ENCODE data around the gene C2orf42.
"Not testable (repeated sequence)": the region's sequence is repeated elsewhere in the genome, so short reads cannot be mapped to it uniquely, and the experiment has no call there.

C2orf42 gene

DNA sequence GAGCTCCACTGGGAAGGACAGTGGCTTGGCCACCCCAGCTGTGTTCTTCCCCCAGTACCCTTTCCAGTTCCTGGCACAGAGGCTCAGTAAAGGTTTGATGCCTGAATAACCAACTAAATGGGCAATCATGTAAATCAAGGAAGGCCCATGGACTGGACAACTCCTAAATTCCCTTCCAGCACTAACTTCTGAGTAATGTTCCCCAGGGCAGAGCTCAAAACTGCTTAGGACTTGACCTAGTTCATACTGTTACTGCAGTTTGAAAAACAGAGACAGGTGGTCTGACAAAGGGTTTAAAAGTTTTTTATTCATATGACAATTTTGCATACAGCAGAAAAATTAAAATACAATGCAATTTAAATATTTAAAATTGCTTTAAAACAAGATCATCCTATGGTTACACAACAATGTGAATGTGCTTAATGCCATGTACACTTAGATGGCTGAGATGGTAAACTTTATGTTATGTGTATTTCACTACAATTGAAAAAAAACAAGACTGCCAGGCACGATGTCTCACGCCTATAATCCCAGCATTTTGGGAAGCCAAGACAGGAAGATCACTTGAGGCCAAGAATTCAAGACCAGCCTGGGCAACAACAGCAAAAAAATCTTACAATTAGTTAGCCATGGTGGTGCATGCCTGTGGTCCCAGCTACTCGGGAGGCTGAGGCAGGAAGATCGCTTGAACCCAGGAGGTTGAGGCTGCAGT is 77.3 kb downstream of the C2orf42 start:
- no peak for DNase-seq (ENCODE audit: extremely low spot score)
- CTCF ChIA-PET = no interaction called here
- TF ChIP-seq LEF1 (IDR thresholded peaks at IDR 0.05; ENCODE audit: borderline replicate concordance) = no peak
- TF ChIP-seq FOXK2 (IDR thresholded peaks at IDR 0.05) = no peak
- TF ChIP-seq ARNT (IDR thresholded peaks at IDR 0.05) = no peak
- TF ChIP-seq TARDBP (IDR thresholded peaks at IDR 0.05) = no peak
- no peak for TF ChIP-seq CTBP1 (IDR thresholded peaks at IDR 0.05; ENCODE audit: borderline replicate concordance)
- no peak for TF ChIP-seq L3MBTL2 (conservative IDR thresholded peaks at IDR 0.05)
- TF ChIP-seq SUZ12 (IDR thresholded peaks at IDR 0.05) = no peak
- no peak for TF ChIP-seq BHLHE40 (IDR thresholded peaks at IDR 0.05; ENCODE audit: borderline replicate concordance)
- TF ChIP-seq FOXM1 (IDR thresholded peaks at IDR 0.05; ENCODE audit: borderline replicate concordance) = no peak
- POLR2A ChIA-PET = interaction anchor here (0.8 to 1.5 kb wide), 6 partner anchors 8 to 30 kb away, joined by 3 to 8 read pairs (median 4); no protein-coding TSS in a partner anchor

DNA sequence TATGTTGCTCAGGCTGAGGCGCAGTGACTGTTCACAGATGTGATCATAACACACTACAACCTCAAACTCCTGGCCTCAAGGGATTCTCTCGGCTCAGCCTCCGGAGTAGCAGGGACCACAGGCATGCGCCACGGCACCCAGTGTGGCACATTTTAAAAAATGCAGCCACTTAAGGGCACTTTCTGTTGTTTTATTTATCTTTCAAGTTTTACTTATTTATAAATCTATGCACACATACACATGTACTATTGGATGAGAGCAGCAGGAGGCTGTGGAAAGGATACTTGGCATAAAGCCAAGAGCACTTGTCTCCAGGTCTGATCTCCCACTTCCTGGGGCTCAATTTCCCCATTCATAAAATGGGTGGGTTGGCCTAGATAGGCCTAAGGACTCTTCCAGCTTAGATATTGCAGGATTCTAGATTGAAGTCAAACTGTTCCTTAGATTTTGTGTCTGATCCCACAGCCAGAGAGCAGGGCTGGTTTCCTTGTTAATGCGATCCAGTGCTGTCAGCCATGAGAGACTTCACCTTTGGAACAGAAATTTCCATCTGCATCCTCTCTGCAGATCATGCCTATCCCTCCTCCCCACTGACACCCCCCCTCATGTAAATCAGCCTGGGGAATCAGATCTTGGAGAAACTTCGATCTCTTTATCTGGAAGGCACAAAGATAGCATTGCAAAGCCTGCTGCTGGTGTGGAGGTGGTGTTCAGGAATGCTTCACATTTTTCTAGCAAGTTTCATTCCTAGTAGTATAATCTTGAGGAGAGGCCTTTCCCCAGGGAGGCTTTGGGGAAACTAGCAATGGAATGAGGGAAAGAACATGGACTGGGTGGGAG is 78.8 kb downstream of the C2orf42 start:
- TF ChIP-seq BHLHE40 (IDR thresholded peaks at IDR 0.05; ENCODE audit: borderline replicate concordance) = no peak
- TF ChIP-seq ZNF384 (IDR thresholded peaks at IDR 0.05) = no peak
- TF ChIP-seq L3MBTL2 (conservative IDR thresholded peaks at IDR 0.05) = no peak
- TF ChIP-seq ARNT (IDR thresholded peaks at IDR 0.05) = no peak
- TF ChIP-seq ELF4 (IDR thresholded peaks at IDR 0.05) = no peak
- no peak for TF ChIP-seq FOXM1 (IDR thresholded peaks at IDR 0.05; ENCODE audit: borderline replicate concordance)
- TF ChIP-seq LEF1 (IDR thresholded peaks at IDR 0.05; ENCODE audit: borderline replicate concordance) = no peak
- no peak for TF ChIP-seq FOXK2 (IDR thresholded peaks at IDR 0.05)
- no peak for TF ChIP-seq TARDBP (IDR thresholded peaks at IDR 0.05)
- no peak for TF ChIP-seq SUZ12 (IDR thresholded peaks at IDR 0.05)
- no peak for TF ChIP-seq HDGF (IDR thresholded peaks at IDR 0.05; ENCODE audit: borderline replicate concordance)
- no peak for TF ChIP-seq FOXA1 (IDR thresholded peaks at IDR 0.05)
- TF ChIP-seq NFRKB (IDR thresholded peaks at IDR 0.05) = no peak
- ChIA-PET POLR2A (interaction anchor here (4.3 kb wide), 1 partner anchor 13 kb away, joined by 41 read pairs; no protein-coding TSS in a partner anchor), CTCF (no interaction called here)
- no peak for DNase-seq (ENCODE audit: extremely low spot score)

GRCh38 chr2:70110397-70110796 is 80.4 kb downstream of the C2orf42 start:
- CTCF ChIA-PET; DNase-seq (ENCODE audit: extremely low spot score): not testable (repeated sequence)
- peak; percentile 93 for TF ChIP-seq ZNF384 (IDR thresholded peaks at IDR 0.05)
- POLR2A ChIA-PET = interaction anchor here (0.8 to 4.3 kb wide), 5 partner anchors 8 to 80 kb away, joined by 3 to 41 read pairs (median 4); partner anchors contain the start of gene C2orf42

DNA sequence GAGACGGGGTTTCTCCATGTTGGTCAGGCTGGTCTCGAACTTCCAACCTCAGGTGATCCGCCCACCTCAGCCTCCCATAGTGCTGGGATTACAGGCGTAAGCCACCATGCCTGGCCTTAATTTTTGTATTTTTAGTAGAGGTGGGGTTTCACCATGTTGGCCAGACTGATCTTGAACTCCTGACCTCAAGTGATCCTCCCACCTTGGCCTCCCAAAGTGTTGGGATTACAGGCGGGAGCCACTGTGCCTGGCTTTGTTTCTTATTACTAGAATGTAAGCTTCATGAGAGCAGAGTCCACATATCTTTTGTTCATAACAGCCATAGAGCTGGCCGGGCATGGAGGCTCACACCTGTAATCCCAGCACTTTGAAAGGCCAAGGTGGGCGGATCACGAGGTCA is 84.7 kb downstream of the C2orf42 start:
- CTCF ChIA-PET; DNase-seq (ENCODE audit: extremely low spot score): not testable (repeated sequence)
- POLR2A ChIA-PET = interaction anchor here (1.0 kb wide), 1 partner anchor 25 kb away, joined by 4 read pairs; no protein-coding TSS in a partner anchor

GRCh38 chr2:70104231-70105111 is 86.3 kb downstream of the C2orf42 start:
- no peak for TF ChIP-seq ZNF384 (IDR thresholded peaks at IDR 0.05)
- peak; percentile 14; the same call in 1 of the 2 replicates for TF ChIP-seq FOXM1 (IDR thresholded peaks at IDR 0.05; ENCODE audit: borderline replicate concordance)
- DNase-seq (ENCODE audit: extremely low spot score) = peak; percentile 59
- ChIA-PET CTCF (interaction anchor here (0.6 to 1.2 kb wide), 3 partner anchors 9 to 34 kb away, joined by 3 read pairs; no protein-coding TSS in a partner anchor), POLR2A (interaction anchor here (0.8 to 2.3 kb wide), 8 partner anchors 11 to 190 kb away, joined by 3 to 19 read pairs (median 7); partner anchors contain the start of gene PCYOX1)

DNA sequence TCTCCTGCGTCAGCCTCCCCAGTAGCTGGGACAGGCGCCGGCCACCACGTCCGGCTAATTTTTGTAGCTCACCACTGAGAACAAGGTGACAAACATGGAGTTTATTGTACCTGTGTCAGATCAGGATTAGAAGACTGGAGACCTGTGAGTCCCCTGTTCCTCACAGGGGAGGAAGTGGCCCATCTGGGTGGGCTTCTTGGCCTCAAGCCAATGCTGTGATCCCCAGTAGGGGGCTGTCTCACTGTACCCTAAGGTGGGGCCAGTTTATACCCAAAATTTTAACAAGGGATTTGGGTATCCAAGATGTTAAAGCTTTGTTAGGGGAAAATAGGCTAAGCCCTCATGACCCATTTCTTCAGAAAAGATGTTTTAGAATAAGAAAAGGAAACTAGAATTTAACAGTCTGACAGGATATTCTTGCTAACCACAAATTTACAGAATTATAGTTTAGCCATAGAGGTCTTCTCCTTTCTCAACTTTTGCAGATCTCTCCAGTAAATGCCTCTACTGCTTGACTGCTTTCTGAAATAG is 87.2 kb downstream of the C2orf42 start:
- POLR2A ChIA-PET = interaction anchor here (1.3 to 2.3 kb wide), 5 partner anchors 10 to 154 kb away, joined by 3 to 19 read pairs (median 8); partner anchors contain the start of gene PCYOX1

DNA sequence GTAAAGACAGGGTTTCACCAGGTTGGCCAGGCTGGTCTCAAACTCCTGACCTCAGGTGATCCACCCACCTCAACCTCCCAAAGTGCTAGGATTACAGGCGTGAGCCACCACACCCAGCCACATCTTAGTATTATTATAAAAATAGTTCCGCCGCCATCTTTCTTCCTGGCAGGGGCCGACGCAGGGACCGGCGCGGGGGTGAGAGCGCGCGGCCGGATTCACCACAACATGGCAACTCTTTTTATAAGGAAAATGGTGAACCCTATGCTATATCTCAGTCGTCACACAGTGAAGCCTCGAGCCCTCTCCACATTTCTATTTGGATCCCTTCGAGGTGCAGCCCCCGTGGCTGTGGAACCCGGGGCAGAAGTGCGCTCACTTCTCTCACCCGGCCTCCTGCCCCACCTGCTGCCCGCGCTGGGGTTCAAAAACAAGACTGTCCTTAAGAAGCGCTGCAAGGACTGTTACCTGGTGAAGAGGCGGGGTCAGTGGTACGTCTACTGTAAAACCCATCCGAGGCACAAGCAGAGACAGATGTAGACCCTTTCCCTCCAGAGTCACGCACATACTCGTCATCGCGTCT is 88.4 kb downstream of the C2orf42 start:
- CTCF ChIA-PET; DNase-seq (ENCODE audit: extremely low spot score); POLR2A ChIA-PET: not testable (repeated sequence)

More for the DNA sequence above, 87.2 kb downstream of the C2orf42 start:
- TF ChIP-seq BHLHE40 (IDR thresholded peaks at IDR 0.05; ENCODE audit: borderline replicate concordance) (no peak), SUZ12 (IDR thresholded peaks at IDR 0.05) (no peak), ZNF384 (IDR thresholded peaks at IDR 0.05) (no peak), CTBP1 (IDR thresholded peaks at IDR 0.05; ENCODE audit: borderline replicate concordance) (no peak)
- TF ChIP-seq, protein P1, sequence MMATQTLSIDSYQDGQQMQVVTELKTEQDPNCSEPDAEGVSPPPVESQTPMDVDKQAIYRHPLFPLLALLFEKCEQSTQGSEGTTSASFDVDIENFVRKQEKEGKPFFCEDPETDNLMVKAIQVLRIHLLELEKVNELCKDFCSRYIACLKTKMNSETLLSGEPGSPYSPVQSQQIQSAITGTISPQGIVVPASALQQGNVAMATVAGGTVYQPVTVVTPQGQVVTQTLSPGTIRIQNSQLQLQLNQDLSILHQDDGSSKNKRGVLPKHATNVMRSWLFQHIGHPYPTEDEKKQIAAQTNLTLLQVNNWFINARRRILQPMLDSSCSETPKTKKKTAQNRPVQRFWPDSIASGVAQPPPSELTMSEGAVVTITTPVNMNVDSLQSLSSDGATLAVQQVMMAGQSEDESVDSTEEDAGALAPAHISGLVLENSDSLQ (IDR thresholded peaks at IDR 0.05) = no peak
- CTCF ChIA-PET = interaction anchor here (0.6 to 1.2 kb wide), 4 partner anchors 8 to 786 kb away, joined by 3 read pairs; no protein-coding TSS in a partner anchor
- DNase-seq (ENCODE audit: extremely low spot score) = no peak

DNA sequence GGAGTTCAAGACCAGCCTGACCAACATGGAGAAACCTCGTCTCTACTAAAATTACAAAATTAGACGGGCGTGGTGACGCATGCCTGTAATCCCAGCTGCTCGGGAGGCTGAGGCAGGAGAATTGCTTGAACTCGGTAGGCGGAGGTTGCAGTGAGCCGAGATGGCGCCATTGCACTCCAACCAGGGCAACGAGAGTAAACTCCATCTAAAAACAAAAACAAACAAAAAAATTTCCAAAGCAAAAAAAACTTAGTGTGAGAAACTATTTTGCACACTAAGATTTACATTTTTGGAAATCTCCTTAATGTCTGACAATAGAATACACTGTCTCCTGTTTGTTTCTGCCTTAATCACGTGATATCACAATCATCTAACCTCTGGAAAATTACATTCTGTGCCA is 89.1 kb downstream of the C2orf42 start:
- CTCF ChIA-PET; DNase-seq (ENCODE audit: extremely low spot score); POLR2A ChIA-PET: not testable (repeated sequence)

Measured in HEK293T (cell line).